ENCODE data around the gene DBP.

- TF ChIP-seq REST (tag by site-specific recombination; IDR thresholded peaks at IDR 0.05) (no peak), ZBTB17 (tag by site-specific recombination; IDR thresholded peaks at IDR 0.05) (no peak), ZNF214 (tag by site-specific recombination; IDR thresholded peaks at IDR 0.05; ENCODE audit: borderline replicate concordance) (no peak), SP3 (tag by site-specific recombination; IDR thresholded peaks at IDR 0.05) (no peak), CTCF (tag by site-specific recombination; IDR thresholded peaks at IDR 0.05) (no peak), ZNF157 (tag by site-specific recombination; IDR thresholded peaks at IDR 0.05) (no peak), ZNF555 (tag by site-specific recombination; conservative IDR thresholded peaks at IDR 0.05) (no peak), TSHZ1 (tag by site-specific recombination; IDR thresholded peaks at IDR 0.05; ENCODE audit: borderline replicate concordance) (no peak), ZNF114 (tag by site-specific recombination; IDR thresholded peaks at IDR 0.05) (no peak), ZBTB26 (tag by site-specific recombination; optimal IDR thresholded peaks at IDR 0.05) (no peak), ZNF501 (tag by site-specific recombination; IDR thresholded peaks at IDR 0.05) (no peak)
These were observed 7.9 kb downstream of the DBP start for GRCh38 chr19:48629297-48629598.
